GM12891 (cell line): ENCODE data around the gene ETF1.
A peak's percentile ranks its signal among the peaks of the same experiment; 100 is the strongest.

Experiments used
- DNase-seq: peaks from one replicate; pipeline ENCODE4 v3.0.0; 2011; ENCODE audit warnings: low spot score; ENCODE audit not compliant: insufficient read length
- FAIRE-seq: peaks from 2 replicates; lab custom pipeline; 2011; peaks lifted over from hg19 to GRCh38; lab: Jason Lieb, UNC
- PAX5 ChIP-seq: IDR thresholded peaks from 2 replicates; pipeline ENCODE4 v1.6.1; 2011; ENCODE audit warnings: low read length, moderate library complexity, mild to moderate bottlenecking; ENCODE audit not compliant: insufficient read depth, severe bottlenecking
- POLR2A ChIP-seq: IDR thresholded peaks from 2 replicates; pipeline ENCODE4 v1.6.1; 2011; ENCODE audit warnings: low read depth, low read length, control low read depth
- POLR2AphosphoS5 ChIP-seq: IDR thresholded peaks from 2 replicates; pipeline ENCODE4 v1.6.1; 2011; ENCODE audit warnings: low read depth, low read length, control low read depth
- POU2F2 ChIP-seq: IDR thresholded peaks from 2 replicates; pipeline ENCODE4 v1.6.1; 2011; ENCODE audit warnings: low read depth, mild to moderate bottlenecking, control low read depth, low read length, moderate library complexity
- SPI1 ChIP-seq: IDR thresholded peaks from 2 replicates; pipeline ENCODE4 v1.6.1; 2011; ENCODE audit warnings: low read depth, low read length, control low read depth
- TAF1 ChIP-seq: IDR thresholded peaks from 2 replicates; pipeline ENCODE4 v1.6.1; 2011; ENCODE audit warnings: low read depth, low read length, control low read depth

ETF1 gene

DNA sequence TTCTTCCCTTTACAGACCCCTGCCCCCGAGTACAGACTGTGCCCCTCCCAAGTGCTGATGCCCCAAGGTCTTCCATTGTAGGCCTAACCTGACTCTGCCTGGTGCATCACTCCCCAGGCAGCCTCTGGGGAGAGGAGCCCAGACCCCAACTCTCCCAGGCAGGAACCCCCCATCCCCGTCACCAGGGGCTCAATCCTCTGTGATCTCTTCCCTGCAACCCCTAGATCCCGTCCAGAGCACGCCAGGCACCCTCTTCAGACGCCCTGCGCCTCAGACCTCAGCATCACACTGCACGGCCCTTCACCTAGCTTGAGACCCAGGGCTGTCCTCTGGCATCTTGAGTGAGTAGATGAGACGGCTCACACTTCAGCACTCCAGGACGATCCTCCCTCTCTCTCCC, 84.2 kb downstream of the ETF1 start:
- no peak for FAIRE-seq
- no peak for DNase-seq
- no peak for TF ChIP-seq PAX5
- no peak for TF ChIP-seq POLR2A
- TF ChIP-seq SPI1 = no peak
- TF ChIP-seq TAF1 = no peak

DNA sequence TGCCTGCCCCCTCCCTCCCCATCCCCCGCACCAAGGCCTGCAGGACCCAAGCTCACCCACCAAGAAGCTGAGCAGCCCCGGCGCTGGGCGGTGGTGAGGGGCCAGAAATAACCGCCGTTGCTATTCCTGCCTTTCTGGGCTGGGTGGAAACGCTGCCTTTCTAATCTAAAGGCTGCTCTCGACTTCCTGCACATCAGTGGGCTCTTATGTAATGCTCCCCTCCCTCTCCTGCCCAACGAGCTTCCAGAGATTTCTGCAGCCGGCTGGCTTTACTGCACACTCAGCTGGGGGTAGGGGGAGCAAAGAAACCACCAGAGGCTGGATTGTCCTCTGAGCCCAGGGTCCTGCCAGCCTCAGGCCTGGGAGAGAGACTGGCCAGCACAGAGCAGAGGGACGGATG, 84.7 kb downstream of the ETF1 start:
- FAIRE-seq = peak; percentile 61
- DNase-seq = no peak
- TF ChIP-seq POLR2A (no peak), SPI1 (no peak), POLR2AphosphoS5 (no peak), POU2F2 (no peak), TAF1 (no peak), PAX5 (no peak)

DNA sequence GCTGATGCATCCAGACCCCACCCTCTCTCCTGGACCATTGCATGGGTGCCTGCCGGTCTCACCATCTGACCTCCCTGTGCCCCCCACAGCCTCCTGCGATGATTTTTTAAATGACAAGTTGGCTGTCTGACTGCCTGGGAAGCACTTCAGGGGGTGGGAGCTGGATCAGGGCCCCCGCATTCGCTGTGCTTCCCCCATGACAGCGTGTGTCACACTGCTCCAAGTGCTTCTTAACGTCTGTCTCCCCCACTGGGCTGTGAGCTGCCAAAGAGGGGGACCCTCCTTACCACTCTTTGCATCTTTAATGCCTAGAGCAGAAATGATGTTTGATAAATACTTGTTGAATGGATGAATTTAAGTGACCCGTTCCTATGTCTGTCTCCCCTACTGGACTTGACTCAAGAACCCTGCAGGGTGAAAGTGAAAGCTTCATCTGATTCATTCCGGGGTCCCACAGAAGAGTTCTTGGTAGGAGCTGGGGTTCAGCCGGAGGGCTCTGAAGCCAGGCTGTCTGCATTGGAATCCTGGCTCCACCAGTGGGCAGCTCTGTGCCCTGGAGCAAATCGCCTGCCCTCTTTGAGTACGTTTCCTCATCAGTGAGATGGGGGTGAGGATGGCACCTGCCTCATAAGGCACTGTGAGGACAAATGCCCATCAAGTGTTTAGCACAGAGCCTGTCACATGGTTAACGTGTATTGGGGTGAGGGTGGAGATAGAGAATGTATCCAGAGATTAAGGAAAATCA, 85.3 kb downstream of the ETF1 start:
- TF ChIP-seq PAX5 (no peak), POU2F2 (no peak), POLR2AphosphoS5 (no peak), POLR2A (no peak), SPI1 (no peak), TAF1 (no peak)
- FAIRE-seq = no peak
- DNase-seq = no peak
